SK-N-SH treated with all-trans-retinoic acid at 6 μM for 48 hours (cell line): ENCODE measurements around the gene ZNF550.

ENCODE experiments used
- ATAC-seq: fragments of 200-7000 bp; cut with Tn5 transposase; 3 replicates; pipeline ENCODE4 v1.9.1; 2020; ENCODE audit warnings: mild to moderate bottlenecking, moderate library complexity
- BACH2 ChIP-seq: fragments of 250-450 bp; sonication (Bioruptor Pico); IDR thresholded peaks from 2 replicates; pipeline ENCODE4 v1.9.0; 2021; ENCODE audit warnings: mild to moderate bottlenecking, borderline replicate concordance
- CSDC2 ChIP-seq: fragments of 250-450 bp; sonication (Bioruptor Pico); IDR thresholded peaks from 2 replicates; pipeline ENCODE4 v1.5.0; 2020; ENCODE audit warnings: mild to moderate bottlenecking, moderate library complexity
- ESRRG ChIP-seq: fragments of 250-450 bp; sonication (Bioruptor Pico); IDR thresholded peaks from 2 replicates; pipeline ENCODE4 v1.6.1; 2021; ENCODE audit warnings: mild to moderate bottlenecking
- GLIS3 ChIP-seq: fragments of 250-450 bp; sonication (Bioruptor Pico); IDR thresholded peaks from 2 replicates; pipeline ENCODE4 v1.5.0; 2020; ENCODE audit warnings: mild to moderate bottlenecking, moderate library complexity
- ISL1 ChIP-seq: fragments of 250-450 bp; sonication (Bioruptor Pico); IDR thresholded peaks from 2 replicates; pipeline ENCODE4 v2.1.2; 2022; ENCODE audit warnings: mild to moderate bottlenecking, moderate library complexity
- OSR1 ChIP-seq: fragments of 250-450 bp; sonication (Bioruptor Pico); IDR thresholded peaks from 2 replicates; pipeline ENCODE4 v1.8.0; 2022; ENCODE audit warnings: moderate library complexity, mild to moderate bottlenecking, inconsistent platforms
- PPARA ChIP-seq: fragments of 250-450 bp; sonication (Bioruptor Pico); IDR thresholded peaks from 2 replicates; pipeline ENCODE4 v1.5.0; 2020; ENCODE audit warnings: mild to moderate bottlenecking, borderline replicate concordance
- RARB ChIP-seq: fragments of 250-450 bp; sonication (Bioruptor Pico); IDR thresholded peaks from 2 replicates; pipeline ENCODE4 v1.8.0; 2021; ENCODE audit warnings: mild to moderate bottlenecking, moderate library complexity
- SNAI2 ChIP-seq: fragments of 250-450 bp; sonication (Bioruptor Pico); IDR thresholded peaks from 2 replicates; pipeline ENCODE4 v1.5.0; 2020; ENCODE audit warnings: mild to moderate bottlenecking, moderate library complexity
- TCF4 ChIP-seq: fragments of 250-450 bp; sonication (Bioruptor Pico); IDR thresholded peaks from 2 replicates; pipeline ENCODE4 v1.8.0; 2021; ENCODE audit warnings: mild to moderate bottlenecking, moderate library complexity, borderline replicate concordance
- TOX ChIP-seq: fragments of 250-450 bp; sonication (Bioruptor Pico); IDR thresholded peaks from 2 replicates; pipeline ENCODE4 v1.8.0; 2021; ENCODE audit warnings: mild to moderate bottlenecking, moderate library complexity, borderline replicate concordance
- ZC3H10 ChIP-seq: fragments of 250-450 bp; sonication (Bioruptor Pico); IDR thresholded peaks from 2 replicates; pipeline ENCODE4 v1.5.1; 2021; ENCODE audit warnings: mild to moderate bottlenecking, moderate library complexity
- ZFP3 ChIP-seq: fragments of 250-450 bp; sonication (Bioruptor Pico); IDR thresholded peaks from 2 replicates; pipeline ENCODE4 v1.5.0; 2020; ENCODE audit warnings: mild to moderate bottlenecking, moderate library complexity
- ZFP30 ChIP-seq: fragments of 450-650 bp; formaldehyde crosslinking; IDR thresholded peaks from 2 replicates; pipeline ENCODE4 v1.5.0; 2022; ENCODE audit warnings: mild to moderate bottlenecking, moderate library complexity
- ZNF565 ChIP-seq: fragments of 450-650 bp; formaldehyde crosslinking; conservative IDR thresholded peaks from 2 replicates; pipeline ENCODE4 v1.5.0; 2020; ENCODE audit warnings: low read depth, mild to moderate bottlenecking, moderate library complexity
- ZNF70 ChIP-seq: fragments of 450-650 bp; formaldehyde crosslinking; IDR thresholded peaks from 2 replicates; pipeline ENCODE4 v1.5.0; 2020; ENCODE audit warnings: mild to moderate bottlenecking, moderate library complexity
- ZNF8 ChIP-seq: fragments of 450-650 bp; formaldehyde crosslinking; IDR thresholded peaks from 2 replicates; pipeline ENCODE4 v1.5.0; 2020; ENCODE audit warnings: mild to moderate bottlenecking, moderate library complexity
- TF ChIP-seq, protein P1 (sequence below): fragments of 250-450 bp; sonication (Bioruptor Pico); IDR thresholded peaks from 2 replicates; pipeline ENCODE4 v1.8.0; 2021; ENCODE audit warnings: low read depth, mild to moderate bottlenecking, moderate library complexity, borderline replicate concordance
- TF ChIP-seq, protein P2 (sequence below): fragments of 250-450 bp; sonication (Bioruptor Pico); IDR thresholded peaks from 2 replicates; pipeline ENCODE4 v1.5.1; 2020; ENCODE audit warnings: low read depth, mild to moderate bottlenecking, moderate library complexity
- TF ChIP-seq, protein P3 (sequence below): fragments of 250-450 bp; sonication (Bioruptor Pico); IDR thresholded peaks from 2 replicates; pipeline ENCODE4 v1.5.0; 2020; ENCODE audit warnings: mild to moderate bottlenecking, moderate library complexity
- TF ChIP-seq, protein P4 (sequence below): fragments of 250-450 bp; sonication (Bioruptor Pico); IDR thresholded peaks from 2 replicates; pipeline ENCODE4 v1.5.1; 2021; ENCODE audit warnings: mild to moderate bottlenecking, moderate library complexity
- TF ChIP-seq, protein P5 (sequence below): fragments of 250-450 bp; sonication (Bioruptor Pico); IDR thresholded peaks from 2 replicates; pipeline ENCODE4 v1.8.0; 2020; ENCODE audit warnings: mild to moderate bottlenecking, moderate library complexity, borderline replicate concordance

The ZNF550 gene

DNA sequence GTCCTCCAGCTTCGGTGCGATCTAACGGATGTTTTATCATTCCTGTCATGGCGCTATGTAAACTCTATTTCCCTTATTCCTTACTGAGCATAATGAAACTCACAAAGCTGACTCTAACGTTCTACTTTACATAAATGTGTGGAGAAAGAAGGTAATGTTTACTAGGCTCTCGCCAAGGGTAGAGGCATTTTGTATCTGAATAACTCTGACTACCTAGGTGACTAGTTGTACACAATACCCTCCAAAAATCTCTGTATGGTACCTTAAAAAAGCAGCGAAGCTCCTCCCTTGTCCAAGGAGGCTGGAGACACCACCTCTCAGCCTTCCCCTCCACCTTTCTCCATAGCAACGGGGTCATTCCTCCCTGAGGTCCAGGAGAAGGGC is 39.7 kb upstream of the ZNF550 start:
- TF ChIP-seq ZC3H10 (CRISPR knock-in tag) (no peak), ZFP30 (no peak), TCF4 (CRISPR knock-in tag) (no peak), ISL1 (CRISPR knock-in tag) (no peak), ZNF70 (CRISPR knock-in tag) (no peak), TOX (CRISPR knock-in tag) (no peak), ESRRG (CRISPR knock-in tag) (no peak), ZFP3 (no peak), OSR1 (CRISPR knock-in tag) (no peak), GLIS3 (CRISPR knock-in tag) (no peak), SNAI2 (CRISPR knock-in tag) (no peak), CSDC2 (CRISPR knock-in tag) (no peak), PPARA (no peak), ZNF565 (no peak)
- TF ChIP-seq, protein P1, sequence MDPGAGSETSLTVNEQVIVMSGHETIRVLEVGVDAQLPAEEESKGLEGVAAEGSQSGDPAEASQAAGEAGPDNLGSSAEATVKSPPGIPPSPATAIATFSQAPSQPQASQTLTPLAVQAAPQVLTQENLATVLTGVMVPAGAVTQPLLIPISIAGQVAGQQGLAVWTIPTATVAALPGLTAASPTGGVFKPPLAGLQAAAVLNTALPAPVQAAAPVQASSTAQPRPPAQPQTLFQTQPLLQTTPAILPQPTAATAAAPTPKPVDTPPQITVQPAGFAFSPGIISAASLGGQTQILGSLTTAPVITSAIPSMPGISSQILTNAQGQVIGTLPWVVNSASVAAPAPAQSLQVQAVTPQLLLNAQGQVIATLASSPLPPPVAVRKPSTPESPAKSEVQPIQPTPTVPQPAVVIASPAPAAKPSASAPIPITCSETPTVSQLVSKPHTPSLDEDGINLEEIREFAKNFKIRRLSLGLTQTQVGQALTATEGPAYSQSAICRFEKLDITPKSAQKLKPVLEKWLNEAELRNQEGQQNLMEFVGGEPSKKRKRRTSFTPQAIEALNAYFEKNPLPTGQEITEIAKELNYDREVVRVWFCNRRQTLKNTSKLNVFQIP (CRISPR knock-in tag) = no peak
- TF ChIP-seq, protein P2, sequence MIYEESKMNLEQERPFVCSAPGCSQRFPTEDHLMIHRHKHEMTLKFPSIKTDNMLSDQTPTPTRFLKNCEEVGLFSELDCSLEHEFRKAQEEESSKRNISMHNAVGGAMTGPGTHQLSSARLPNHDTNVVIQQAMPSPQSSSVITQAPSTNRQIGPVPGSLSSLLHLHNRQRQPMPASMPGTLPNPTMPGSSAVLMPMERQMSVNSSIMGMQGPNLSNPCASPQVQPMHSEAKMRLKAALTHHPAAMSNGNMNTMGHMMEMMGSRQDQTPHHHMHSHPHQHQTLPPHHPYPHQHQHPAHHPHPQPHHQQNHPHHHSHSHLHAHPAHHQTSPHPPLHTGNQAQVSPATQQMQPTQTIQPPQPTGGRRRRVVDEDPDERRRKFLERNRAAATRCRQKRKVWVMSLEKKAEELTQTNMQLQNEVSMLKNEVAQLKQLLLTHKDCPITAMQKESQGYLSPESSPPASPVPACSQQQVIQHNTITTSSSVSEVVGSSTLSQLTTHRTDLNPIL (CRISPR knock-in tag) = no peak
- TF ChIP-seq, protein P3, sequence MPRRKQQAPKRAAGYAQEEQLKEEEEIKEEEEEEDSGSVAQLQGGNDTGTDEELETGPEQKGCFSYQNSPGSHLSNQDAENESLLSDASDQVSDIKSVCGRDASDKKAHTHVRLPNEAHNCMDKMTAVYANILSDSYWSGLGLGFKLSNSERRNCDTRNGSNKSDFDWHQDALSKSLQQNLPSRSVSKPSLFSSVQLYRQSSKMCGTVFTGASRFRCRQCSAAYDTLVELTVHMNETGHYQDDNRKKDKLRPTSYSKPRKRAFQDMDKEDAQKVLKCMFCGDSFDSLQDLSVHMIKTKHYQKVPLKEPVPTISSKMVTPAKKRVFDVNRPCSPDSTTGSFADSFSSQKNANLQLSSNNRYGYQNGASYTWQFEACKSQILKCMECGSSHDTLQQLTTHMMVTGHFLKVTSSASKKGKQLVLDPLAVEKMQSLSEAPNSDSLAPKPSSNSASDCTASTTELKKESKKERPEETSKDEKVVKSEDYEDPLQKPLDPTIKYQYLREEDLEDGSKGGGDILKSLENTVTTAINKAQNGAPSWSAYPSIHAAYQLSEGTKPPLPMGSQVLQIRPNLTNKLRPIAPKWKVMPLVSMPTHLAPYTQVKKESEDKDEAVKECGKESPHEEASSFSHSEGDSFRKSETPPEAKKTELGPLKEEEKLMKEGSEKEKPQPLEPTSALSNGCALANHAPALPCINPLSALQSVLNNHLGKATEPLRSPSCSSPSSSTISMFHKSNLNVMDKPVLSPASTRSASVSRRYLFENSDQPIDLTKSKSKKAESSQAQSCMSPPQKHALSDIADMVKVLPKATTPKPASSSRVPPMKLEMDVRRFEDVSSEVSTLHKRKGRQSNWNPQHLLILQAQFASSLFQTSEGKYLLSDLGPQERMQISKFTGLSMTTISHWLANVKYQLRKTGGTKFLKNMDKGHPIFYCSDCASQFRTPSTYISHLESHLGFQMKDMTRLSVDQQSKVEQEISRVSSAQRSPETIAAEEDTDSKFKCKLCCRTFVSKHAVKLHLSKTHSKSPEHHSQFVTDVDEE (CRISPR knock-in tag) = no peak
- TF ChIP-seq, protein P4, sequence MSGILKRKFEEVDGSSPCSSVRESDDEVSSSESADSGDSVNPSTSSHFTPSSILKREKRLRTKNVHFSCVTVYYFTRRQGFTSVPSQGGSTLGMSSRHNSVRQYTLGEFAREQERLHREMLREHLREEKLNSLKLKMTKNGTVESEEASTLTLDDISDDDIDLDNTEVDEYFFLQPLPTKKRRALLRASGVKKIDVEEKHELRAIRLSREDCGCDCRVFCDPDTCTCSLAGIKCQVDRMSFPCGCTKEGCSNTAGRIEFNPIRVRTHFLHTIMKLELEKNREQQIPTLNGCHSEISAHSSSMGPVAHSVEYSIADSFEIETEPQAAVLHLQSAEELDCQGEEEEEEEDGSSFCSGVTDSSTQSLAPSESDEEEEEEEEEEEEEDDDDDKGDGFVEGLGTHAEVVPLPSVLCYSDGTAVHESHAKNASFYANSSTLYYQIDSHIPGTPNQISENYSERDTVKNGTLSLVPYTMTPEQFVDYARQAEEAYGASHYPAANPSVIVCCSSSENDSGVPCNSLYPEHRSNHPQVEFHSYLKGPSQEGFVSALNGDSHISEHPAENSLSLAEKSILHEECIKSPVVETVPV (CRISPR knock-in tag) = no peak
- TF ChIP-seq, protein P5, sequence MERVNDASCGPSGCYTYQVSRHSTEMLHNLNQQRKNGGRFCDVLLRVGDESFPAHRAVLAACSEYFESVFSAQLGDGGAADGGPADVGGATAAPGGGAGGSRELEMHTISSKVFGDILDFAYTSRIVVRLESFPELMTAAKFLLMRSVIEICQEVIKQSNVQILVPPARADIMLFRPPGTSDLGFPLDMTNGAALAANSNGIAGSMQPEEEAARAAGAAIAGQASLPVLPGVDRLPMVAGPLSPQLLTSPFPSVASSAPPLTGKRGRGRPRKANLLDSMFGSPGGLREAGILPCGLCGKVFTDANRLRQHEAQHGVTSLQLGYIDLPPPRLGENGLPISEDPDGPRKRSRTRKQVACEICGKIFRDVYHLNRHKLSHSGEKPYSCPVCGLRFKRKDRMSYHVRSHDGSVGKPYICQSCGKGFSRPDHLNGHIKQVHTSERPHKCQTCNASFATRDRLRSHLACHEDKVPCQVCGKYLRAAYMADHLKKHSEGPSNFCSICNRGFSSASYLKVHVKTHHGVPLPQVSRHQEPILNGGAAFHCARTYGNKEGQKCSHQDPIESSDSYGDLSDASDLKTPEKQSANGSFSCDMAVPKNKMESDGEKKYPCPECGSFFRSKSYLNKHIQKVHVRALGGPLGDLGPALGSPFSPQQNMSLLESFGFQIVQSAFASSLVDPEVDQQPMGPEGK = no peak
- ATAC-seq = no peak

DNA sequence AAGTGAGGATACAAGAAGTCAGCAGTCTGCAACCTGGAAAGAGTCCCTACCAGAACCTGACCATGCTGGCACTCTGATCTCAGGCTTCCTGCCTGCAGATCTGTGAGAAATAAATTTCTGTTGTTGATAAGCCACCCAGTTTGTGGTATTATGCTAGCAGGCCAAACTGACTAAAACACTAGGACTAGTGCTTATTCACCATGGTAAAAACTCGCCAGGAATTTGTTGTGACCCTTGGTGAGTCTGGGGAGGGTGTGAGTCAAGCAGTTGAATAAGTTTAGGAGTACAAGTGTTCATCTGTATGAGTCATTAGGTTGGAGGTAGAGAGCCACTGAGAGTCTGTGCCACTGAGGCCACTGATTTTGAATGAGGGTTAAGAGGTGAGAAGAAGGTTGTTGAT is 27.9 kb upstream of the ZNF550 start:
- no peak for ATAC-seq
- TF ChIP-seq ZFP3 (no peak), ZNF565 (no peak), ZFP30 (no peak), GLIS3 (CRISPR knock-in tag) (no peak), ISL1 (CRISPR knock-in tag) (no peak), TOX (CRISPR knock-in tag) (no peak), RARB (no peak), TCF4 (CRISPR knock-in tag) (no peak), OSR1 (CRISPR knock-in tag) (no peak), BACH2 (no peak), CSDC2 (CRISPR knock-in tag) (no peak), ZNF8 (CRISPR knock-in tag) (no peak), PPARA (no peak)
- TF ChIP-seq, protein P5 = no peak
- TF ChIP-seq, protein P4 (CRISPR knock-in tag) = no peak
- TF ChIP-seq, protein P1 (CRISPR knock-in tag) = no peak
- TF ChIP-seq, protein P3 (CRISPR knock-in tag) = no peak
